DND-41 (cell line): ENCODE data around the gene CROCC.

Experiments used
- CTCF ChIP-seq: IDR thresholded peaks from 2 replicates; pipeline ENCODE4 v1.5.1; 2012; ENCODE audit warnings: borderline replicate concordance, low read length, moderate library complexity, mild to moderate bottlenecking; ENCODE audit not compliant: poor library complexity, severe bottlenecking; ENCODE audit errors: extremely low read depth
- EZH2 ChIP-seq: IDR thresholded peaks from 3 replicates; pipeline ENCODE4 v1.6.1; 2012; ENCODE audit warnings: borderline replicate concordance, low read depth, mild to moderate bottlenecking, moderate library complexity, low read length, inconsistent platforms; ENCODE audit not compliant: severe bottlenecking

GRCh38 chr1:17020502-17020901 lies 98.8 kb downstream of the CROCC start:
- TF ChIP-seq CTCF, result no peak
- no peak for TF ChIP-seq EZH2
